RWPE2 (cell line): ENCODE data around the gene LYPLA2.

ENCODE experiments used
- ATAC-seq: fragments of 200-7000 bp; cut with Tn5 transposase; 3 replicates; pipeline ENCODE4 v1.9.1; 2021; ENCODE audit warnings: low read depth
- DNase-seq: peaks from one replicate; pipeline ENCODE4 v3.0.0-alpha.2; 2020; ENCODE audit warnings: low spot score
- H3K27ac ChIP-seq: fragments of 450-650 bp; 2 replicates; pipeline ENCODE4 v1.5.1; 2017; ENCODE audit warnings: mild to moderate bottlenecking; ENCODE audit not compliant: poor library complexity, severe bottlenecking
- H3K27me3 ChIP-seq: fragments of 250-450 bp; sonication (Bioruptor Pico); 2 replicates; pipeline ENCODE4 v1.5.1; 2021; ENCODE audit warnings: mild to moderate bottlenecking, moderate library complexity; ENCODE audit not compliant: insufficient read depth, poor library complexity, severe bottlenecking
- H3K36me3 ChIP-seq: fragments of 250-450 bp; sonication (Bioruptor Pico); 2 replicates; pipeline ENCODE4 v1.5.1; 2020; ENCODE audit warnings: low read depth, mild to moderate bottlenecking, moderate library complexity
- H3K4me1 ChIP-seq: fragments of 250-450 bp; sonication (Bioruptor Pico); 2 replicates; pipeline ENCODE4 v1.5.1; 2021; ENCODE audit warnings: mild to moderate bottlenecking, moderate library complexity; ENCODE audit not compliant: insufficient read depth, poor library complexity, severe bottlenecking
- H3K4me3 ChIP-seq: fragments of 250-450 bp; sonication (Bioruptor Pico); 2 replicates; pipeline ENCODE4 v1.5.1; 2021; ENCODE audit warnings: mild to moderate bottlenecking, moderate library complexity; ENCODE audit not compliant: severe bottlenecking
- H3K9me3 ChIP-seq: fragments of 250-450 bp; sonication (Bioruptor Pico); 2 replicates; pipeline ENCODE4 v1.5.1; 2021; ENCODE audit warnings: mild to moderate bottlenecking, moderate library complexity; ENCODE audit not compliant: severe bottlenecking
- TF ChIP-seq, protein P1 (sequence below): fragments of 450-650 bp; IDR thresholded peaks from one replicate; pipeline ENCODE4 v1.5.1; 2017; ENCODE audit warnings: mild to moderate bottlenecking, moderate library complexity; ENCODE audit not compliant: poor library complexity, severe bottlenecking

LYPLA2 gene

DNA sequence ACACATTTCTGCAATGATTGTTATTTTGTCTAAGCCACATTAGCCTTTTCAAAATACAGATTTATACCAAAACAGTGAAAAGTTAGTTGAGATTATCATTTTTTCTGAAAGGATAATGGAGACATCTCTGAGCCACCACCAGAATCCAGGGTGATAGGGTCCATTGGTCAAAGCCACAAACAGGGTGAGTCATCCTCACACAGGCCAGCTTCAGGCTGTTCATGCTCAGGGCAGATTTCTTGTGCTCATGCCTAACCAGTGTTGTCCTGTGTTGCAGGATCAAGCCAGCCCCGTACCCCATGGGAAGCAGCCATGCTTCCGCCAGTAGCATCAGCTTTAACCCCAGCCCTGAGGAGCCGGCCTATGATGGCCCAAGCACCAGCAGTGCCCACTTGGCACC, 34.3 kb upstream of the LYPLA2 start:
- peaks cover 99% of the 10 kb centered on the region for H3K36me3 ChIP-seq
- ATAC-seq, result peak; percentile 61; the same call in 1 of the 3 replicates
- TF ChIP-seq, protein P1, sequence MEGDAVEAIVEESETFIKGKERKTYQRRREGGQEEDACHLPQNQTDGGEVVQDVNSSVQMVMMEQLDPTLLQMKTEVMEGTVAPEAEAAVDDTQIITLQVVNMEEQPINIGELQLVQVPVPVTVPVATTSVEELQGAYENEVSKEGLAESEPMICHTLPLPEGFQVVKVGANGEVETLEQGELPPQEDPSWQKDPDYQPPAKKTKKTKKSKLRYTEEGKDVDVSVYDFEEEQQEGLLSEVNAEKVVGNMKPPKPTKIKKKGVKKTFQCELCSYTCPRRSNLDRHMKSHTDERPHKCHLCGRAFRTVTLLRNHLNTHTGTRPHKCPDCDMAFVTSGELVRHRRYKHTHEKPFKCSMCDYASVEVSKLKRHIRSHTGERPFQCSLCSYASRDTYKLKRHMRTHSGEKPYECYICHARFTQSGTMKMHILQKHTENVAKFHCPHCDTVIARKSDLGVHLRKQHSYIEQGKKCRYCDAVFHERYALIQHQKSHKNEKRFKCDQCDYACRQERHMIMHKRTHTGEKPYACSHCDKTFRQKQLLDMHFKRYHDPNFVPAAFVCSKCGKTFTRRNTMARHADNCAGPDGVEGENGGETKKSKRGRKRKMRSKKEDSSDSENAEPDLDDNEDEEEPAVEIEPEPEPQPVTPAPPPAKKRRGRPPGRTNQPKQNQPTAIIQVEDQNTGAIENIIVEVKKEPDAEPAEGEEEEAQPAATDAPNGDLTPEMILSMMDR, result no peak

DNA sequence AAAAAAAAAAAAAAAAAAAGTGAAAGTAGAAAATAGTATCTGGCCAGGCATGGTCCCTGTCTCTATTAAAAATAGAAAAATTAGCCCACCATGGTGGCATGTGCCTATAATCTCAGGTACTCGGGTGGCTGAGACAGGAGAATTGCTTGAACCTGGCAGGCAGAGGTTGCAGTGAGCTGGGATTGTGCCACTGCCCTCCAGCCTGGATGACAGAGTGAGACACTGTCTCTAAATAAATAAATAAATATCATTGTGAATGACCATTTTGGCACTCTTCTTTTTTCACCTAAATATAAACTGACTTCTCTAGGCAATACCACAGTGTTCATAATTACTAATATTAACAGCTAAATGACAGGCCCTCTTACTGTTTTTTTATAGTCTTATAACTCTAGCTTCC, 33.1 kb upstream of the LYPLA2 start:
- H3K36me3 ChIP-seq, result peaks cover 89% of the 10 kb centered on the region
- no peak for ATAC-seq
- H3K9me3 ChIP-seq, result no peaks in the 10 kb centered on the region
- no peak overlapping the region for H3K27ac ChIP-seq
- DNase-seq, result no peak
- H3K4me1 ChIP-seq, result no peaks in the 10 kb centered on the region
- TF ChIP-seq, protein P1, result no peak
- H3K27me3 ChIP-seq, result no peaks in the 10 kb centered on the region
- H3K4me3 ChIP-seq, result no peak overlapping the region

More for the DNA sequence above, 34.3 kb upstream of the LYPLA2 start:
- no peak overlapping the region for H3K27ac ChIP-seq
- H3K4me1 ChIP-seq, result no peaks in the 10 kb centered on the region
- H3K27me3 ChIP-seq, result no peaks in the 10 kb centered on the region
- no peaks in the 10 kb centered on the region for H3K9me3 ChIP-seq
- no peak for DNase-seq
- H3K4me3 ChIP-seq, result no peak overlapping the region

DNA sequence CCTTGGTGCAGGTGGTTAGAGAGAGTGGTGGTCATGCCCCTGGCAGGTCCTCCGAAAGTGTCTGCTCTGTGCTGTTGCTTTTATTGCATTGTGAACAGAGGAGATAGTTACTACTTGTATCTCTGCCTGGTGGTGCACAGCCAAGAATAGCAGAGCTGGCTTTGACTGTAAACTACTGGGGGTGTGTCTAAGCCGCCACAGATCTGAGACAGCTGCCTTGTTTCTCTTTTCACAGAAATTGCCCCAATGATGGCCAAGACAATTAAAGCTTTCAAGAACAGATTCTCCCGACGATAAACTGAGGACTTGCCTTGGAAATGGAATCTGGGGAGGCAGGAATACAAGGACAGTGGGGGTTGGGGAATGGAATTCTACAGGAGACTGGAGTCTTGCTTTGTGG, 31.7 kb upstream of the LYPLA2 start:
- Histone ChIP-seq H3K4me1 (no peaks in the 10 kb centered on the region), H3K4me3 (no peak overlapping the region), H3K36me3 (peaks cover 85% of the 10 kb centered on the region), H3K27me3 (no peaks in the 10 kb centered on the region), H3K9me3 (no peaks in the 10 kb centered on the region), H3K27ac (no peak overlapping the region)
- TF ChIP-seq, protein P1, result no peak
- DNase-seq (no peak), ATAC-seq (no peak)

DNA sequence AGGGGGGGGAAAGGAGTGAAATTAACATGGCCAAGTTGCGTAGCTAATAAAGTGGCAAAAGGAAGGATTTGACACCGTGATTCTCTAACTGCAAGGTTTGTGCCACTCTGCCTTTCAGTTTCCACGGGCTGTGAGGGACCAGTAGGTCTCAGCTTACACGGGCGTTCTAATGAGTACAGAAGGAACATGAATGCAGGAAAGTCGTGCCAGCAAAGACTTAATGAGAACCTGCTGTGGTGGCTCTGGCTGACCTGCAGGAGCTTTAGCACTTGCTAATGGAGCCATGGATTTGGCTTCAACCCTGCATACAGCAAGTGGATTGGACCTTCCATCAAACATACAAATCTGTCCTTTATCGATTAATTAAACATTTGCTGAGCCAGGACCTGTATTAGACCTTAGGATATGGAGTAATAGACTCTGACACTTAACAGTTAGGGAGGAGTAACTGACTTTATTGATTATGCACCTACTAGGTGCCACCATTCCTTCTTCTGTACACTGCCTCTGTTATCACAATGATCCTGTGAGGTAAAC, 27.8 kb upstream of the LYPLA2 start:
- H3K36me3 ChIP-seq, result peaks cover 68% of the 10 kb centered on the region
- DNase-seq (no peak), ATAC-seq (no peak)
- no peaks in the 10 kb centered on the region for H3K4me1 ChIP-seq
- no peak overlapping the region for H3K4me3 ChIP-seq
- no peaks in the 10 kb centered on the region for H3K27me3 ChIP-seq
- no peak overlapping the region for H3K27ac ChIP-seq
- H3K9me3 ChIP-seq, result no peaks in the 10 kb centered on the region
- TF ChIP-seq, protein P1, result no peak

DNA sequence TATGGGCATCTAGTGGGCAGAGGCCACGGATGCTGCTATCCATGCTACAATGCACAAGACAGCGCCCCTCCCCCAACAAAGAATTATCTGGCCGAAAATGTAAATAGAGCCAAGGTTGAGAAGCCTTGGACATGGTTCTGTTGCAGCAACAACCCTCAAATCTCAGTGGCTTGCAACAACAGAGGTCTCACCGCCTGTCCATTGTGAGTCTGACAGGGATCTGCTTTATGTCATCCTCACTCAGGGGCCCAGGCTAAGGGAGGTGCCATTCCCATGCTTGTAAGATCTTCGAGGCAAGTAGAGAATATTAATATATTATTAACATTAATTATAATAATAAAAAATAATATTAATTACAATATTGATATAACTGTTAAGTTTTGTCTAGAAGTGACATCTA, 22.2 kb upstream of the LYPLA2 start:
- DNase-seq (no peak), ATAC-seq (no peak)
- Histone ChIP-seq H3K9me3 (no peaks in the 10 kb centered on the region), H3K4me1 (no peaks in the 10 kb centered on the region), H3K36me3 (peaks cover 47% of the 10 kb centered on the region), H3K4me3 (no peak overlapping the region), H3K27me3 (no peaks in the 10 kb centered on the region), H3K27ac (no peak overlapping the region)
- TF ChIP-seq, protein P1, result no peak
